Sigmoid colon (tissue), 4 donors: ENCODE data around the gene ZDHHC4.

ENCODE experiments used
- EP300 ChIP-seq, 4 donors: sonication (generic); formaldehyde crosslinking; IDR thresholded peaks; one replicate each; pipeline ENCODE4 v1.6.1; 2017; ENCODE audit warnings: antibody characterized with exemption in 4 of 4
- POLR2A ChIP-seq, 2 donors: fragments of 450-650 bp; IDR thresholded peaks; one replicate each; pipeline ENCODE4 v1.6.1; 2016; ENCODE audit warnings: antibody characterized with exemption in 2 of 2, mild to moderate bottlenecking in 2 of 2, moderate library complexity in 2 of 2

- no peak for TF ChIP-seq POLR2A (IDR thresholded peaks at IDR 0.05)
- TF ChIP-seq EP300 (IDR thresholded peaks at IDR 0.05) = no peak
Measured at GRCh38 chr7:6559896-6560295, 17.4 kb upstream of the ZDHHC4 start.
